ENCODE measurements around the gene ETV5. TPM values are rescaled to one million over a fixed set of nuclear protein-coding genes. Genes with fewer than 3 reads are reported as not detected.

Gene ETV5
- total and polyA plus RNA-seq, 2 donors (not counting 3 experiments of a cell fraction or from before 2014, with no cell fraction given): 8.8 to 40.9 TPM

GRCh38 chr3:186082150-186082549, 26.7 kb downstream of the ETV5 start:
- Histone ChIP-seq H3K9ac (replicated peaks; ENCODE audit: extremely low read depth, insufficient read depth, low read length) (no peak overlapping the region), H3K4me3 (replicated peaks in 1 of 3; ENCODE audit: insufficient read depth in 1 of 3, low read depth in 1 of 3, low read length in 3 of 3) (no peak overlapping the region), H3K36me3 (ENCODE audit: control insufficient read depth in 2 of 2, extremely low read depth in 1 of 2, insufficient read depth in 2 of 2, low read length in 2 of 2) (peaks cover 2 to 4% of the 10 kb centered on the region in 2 experiments), H3K27me3 (ENCODE audit: control insufficient read depth in 2 of 2, insufficient read depth in 2 of 2, low read length in 2 of 2) (no peaks in the 10 kb centered on the region), H3K4me2 (ENCODE audit: insufficient read depth, low read length) (no peak overlapping the region), H3K27ac (ENCODE audit: insufficient read depth, low read depth, low read length) (no peak overlapping the region), H4K20me1 (replicated peaks; ENCODE audit: control insufficient read depth, extremely low read depth, insufficient read depth, low read length) (no peaks in the 10 kb centered on the region), H3K79me2 (ENCODE audit: control insufficient read depth, insufficient read depth, low read length) (peaks cover 2% of the 10 kb centered on the region), H3K4me1 (ENCODE audit: control insufficient read depth, extremely low read depth, insufficient read depth, low read length) (no peaks in the 10 kb centered on the region), H3K9me3 (replicated peaks; ENCODE audit: control insufficient read depth, insufficient read depth, low read length) (no peaks in the 10 kb centered on the region), H2AFZ (ENCODE audit: low read depth, low read length) (no peak overlapping the region), H3K9me1 (replicated peaks; ENCODE audit: control insufficient read depth, extremely low read depth, insufficient read depth, low read length) (no peaks in the 10 kb centered on the region)
- ChIA-PET POLR2A (interaction anchor here (1.2 kb wide), 1 partner anchor 27 kb away, joined by 3 read pairs; the partner anchor contains the start of gene ETV5), CTCF (interaction anchor here (1.0 kb wide), 1 partner anchor 19 kb away, joined by 3 read pairs; no protein-coding TSS in a partner anchor)
- no TSS peak for BruUV-seq (replicated peaks)
- intact Hi-C loops (cut with micrococcal nuclease) (no loop called here), dilution Hi-C loops (cut with MboI; ENCODE audit: extremely low pct_ligation_motif_present, low sequenced_read_pairs) (no loop called here)
- no peak for DNase-seq (ENCODE audit: low read depth, low spot score)
- no peak for FAIRE-seq
- TF ChIP-seq GATA2 (IDR thresholded peaks at IDR 0.05; ENCODE audit: insufficient read depth, insufficient read length, low read depth, low read length): no peak
- TF ChIP-seq FOS (IDR thresholded peaks at IDR 0.05; ENCODE audit: borderline replicate concordance, insufficient read depth, low read length): no peak
- TF ChIP-seq CTCF (IDR thresholded peaks at IDR 0.05; ENCODE audit: extremely low read depth in 1 of 2, insufficient read depth in 1 of 2, low read depth in 1 of 2, low read length in 2 of 2): no peak
- TF ChIP-seq MAX (IDR thresholded peaks at IDR 0.05; ENCODE audit: insufficient read depth, insufficient read length): no peak
- TF ChIP-seq POLR2AphosphoS5 (IDR thresholded peaks at IDR 0.05; ENCODE audit: insufficient read depth, low read depth, low read length): no peak
- TF ChIP-seq MYC (IDR thresholded peaks at IDR 0.05; ENCODE audit: low read depth, low read length): no peak
- no peak for TF ChIP-seq POLR2A (IDR thresholded peaks at IDR 0.05; ENCODE audit: low read depth, low read length)
- no peak for TF ChIP-seq JUN (IDR thresholded peaks at IDR 0.05; ENCODE audit: borderline replicate concordance, insufficient read depth, insufficient read length, low read depth)
- TF ChIP-seq EZH2 (IDR thresholded peaks at IDR 0.05; ENCODE audit: borderline replicate concordance, low read depth, low read length, severe bottlenecking): no peak
